Parathyroid adenoma (tissue), 2 donors: Measurements from ENCODE around the gene HORMAD2.

Experiments
- H2AFZ ChIP-seq: fragments of 300-600 bp; sonication (generic); one replicate; pipeline ENCODE4 v1.7.0; 2017; ENCODE audit warnings: antibody characterized with exemption, mild to moderate bottlenecking
- H3K27ac ChIP-seq: fragments of 300-600 bp; sonication (generic); one replicate; pipeline ENCODE4 v1.7.0; 2017
- H3K27me3 ChIP-seq: fragments of 300-600 bp; sonication (generic); one replicate; pipeline ENCODE4 v1.7.0; 2017; ENCODE audit warnings: low read length; ENCODE audit not compliant: control insufficient read depth, insufficient read depth
- H3K36me3 ChIP-seq: fragments of 300-600 bp; sonication (generic); one replicate; pipeline ENCODE4 v1.7.0; 2017; ENCODE audit warnings: low read length; ENCODE audit not compliant: control insufficient read depth, insufficient read depth
- H3K4me1 ChIP-seq: fragments of 300-600 bp; sonication (generic); one replicate; pipeline ENCODE4 v1.7.0; 2017; ENCODE audit warnings: control low read depth
- H3K4me2 ChIP-seq: fragments of 300-600 bp; sonication (generic); one replicate; pipeline ENCODE4 v1.7.0; 2017; ENCODE audit warnings: low read length
- H3K4me3 ChIP-seq: fragments of 300-600 bp; sonication (generic); one replicate; pipeline ENCODE4 v1.7.0; 2017; ENCODE audit warnings: low read depth, low read length
- H3K79me2 ChIP-seq: fragments of 300-600 bp; sonication (generic); one replicate; pipeline ENCODE4 v1.7.0; 2017; ENCODE audit warnings: control low read depth
- H3K9ac ChIP-seq: fragments of 300-600 bp; sonication (generic); one replicate; pipeline ENCODE4 v1.7.0; 2017; ENCODE audit warnings: mild to moderate bottlenecking
- H3K9me3 ChIP-seq: fragments of 300-600 bp; sonication (generic); one replicate; pipeline ENCODE4 v1.7.0; 2017; ENCODE audit warnings: low read length; ENCODE audit not compliant: control insufficient read depth
- TF ChIP-seq, protein P1 (sequence below): fragments of 300-600 bp; sonication (generic); IDR thresholded peaks from one replicate; pipeline ENCODE4 v1.7.0; 2017; ENCODE audit warnings: antibody characterized with exemption, mild to moderate bottlenecking
- donor health status: primary hyperparathyroidism.

HORMAD2 gene

DNA sequence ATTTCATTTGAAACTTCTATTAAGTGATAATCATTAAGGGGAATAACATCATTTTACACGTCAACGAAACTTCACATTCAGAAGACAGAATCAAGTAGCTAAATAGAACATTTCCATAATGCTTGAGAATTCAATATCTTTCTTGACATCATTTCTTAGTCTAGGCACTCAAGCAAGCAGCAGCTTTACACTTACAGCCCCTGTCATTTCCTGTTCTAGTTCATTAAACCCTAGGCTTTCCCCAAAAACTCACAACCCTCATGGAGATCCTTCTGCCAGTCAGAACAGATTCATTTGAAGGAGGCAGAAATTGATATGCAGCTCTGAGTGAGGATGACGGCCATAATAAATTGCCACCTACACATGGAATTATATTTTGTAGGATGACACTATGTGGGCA, 5.3 kb upstream of the HORMAD2 start:
- Histone ChIP-seq H3K9ac (no peak overlapping the region), H3K4me3 (no peak overlapping the region), H3K9me3 (no peaks in the 10 kb centered on the region), H3K4me1 (no peaks in the 10 kb centered on the region), H3K4me2 (no peak overlapping the region), H3K79me2 (no peaks in the 10 kb centered on the region), H3K27ac (no peak overlapping the region), H2AFZ (no peak overlapping the region), H3K27me3 (no peaks in the 10 kb centered on the region), H3K36me3 (no peaks in the 10 kb centered on the region)
- TF ChIP-seq, protein P1, sequence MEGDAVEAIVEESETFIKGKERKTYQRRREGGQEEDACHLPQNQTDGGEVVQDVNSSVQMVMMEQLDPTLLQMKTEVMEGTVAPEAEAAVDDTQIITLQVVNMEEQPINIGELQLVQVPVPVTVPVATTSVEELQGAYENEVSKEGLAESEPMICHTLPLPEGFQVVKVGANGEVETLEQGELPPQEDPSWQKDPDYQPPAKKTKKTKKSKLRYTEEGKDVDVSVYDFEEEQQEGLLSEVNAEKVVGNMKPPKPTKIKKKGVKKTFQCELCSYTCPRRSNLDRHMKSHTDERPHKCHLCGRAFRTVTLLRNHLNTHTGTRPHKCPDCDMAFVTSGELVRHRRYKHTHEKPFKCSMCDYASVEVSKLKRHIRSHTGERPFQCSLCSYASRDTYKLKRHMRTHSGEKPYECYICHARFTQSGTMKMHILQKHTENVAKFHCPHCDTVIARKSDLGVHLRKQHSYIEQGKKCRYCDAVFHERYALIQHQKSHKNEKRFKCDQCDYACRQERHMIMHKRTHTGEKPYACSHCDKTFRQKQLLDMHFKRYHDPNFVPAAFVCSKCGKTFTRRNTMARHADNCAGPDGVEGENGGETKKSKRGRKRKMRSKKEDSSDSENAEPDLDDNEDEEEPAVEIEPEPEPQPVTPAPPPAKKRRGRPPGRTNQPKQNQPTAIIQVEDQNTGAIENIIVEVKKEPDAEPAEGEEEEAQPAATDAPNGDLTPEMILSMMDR, result no peak

DNA sequence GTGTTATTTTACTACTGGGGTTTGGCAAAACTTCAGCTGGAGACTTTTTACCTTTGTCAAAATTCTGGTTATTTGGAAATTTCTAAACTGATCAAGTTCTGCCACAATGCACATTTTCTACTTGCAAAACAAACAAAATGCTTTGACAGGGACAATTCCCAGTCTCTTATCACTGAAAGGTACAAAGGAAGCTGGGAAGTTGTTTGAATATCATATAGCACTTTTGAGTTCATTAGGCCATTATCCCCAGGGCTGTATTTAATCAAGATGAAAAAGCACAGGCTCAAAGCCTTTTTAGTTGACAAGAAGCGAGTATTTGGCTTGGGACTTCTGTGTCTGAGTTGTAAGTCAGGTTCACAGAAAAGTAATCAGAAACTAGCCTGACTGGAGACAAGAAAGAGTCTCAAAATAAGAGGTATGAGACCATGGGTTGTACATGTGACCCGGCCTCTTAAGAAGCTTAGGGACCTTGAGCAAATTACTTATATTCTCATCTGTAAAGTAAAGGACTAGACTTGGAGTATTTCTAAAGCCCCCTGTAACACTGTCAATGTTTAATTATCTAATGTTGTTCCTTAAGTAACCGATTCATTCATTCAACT, 2.9 kb upstream of the HORMAD2 start:
- H2AFZ ChIP-seq, result peak overlapping the region; percentile 58

DNA sequence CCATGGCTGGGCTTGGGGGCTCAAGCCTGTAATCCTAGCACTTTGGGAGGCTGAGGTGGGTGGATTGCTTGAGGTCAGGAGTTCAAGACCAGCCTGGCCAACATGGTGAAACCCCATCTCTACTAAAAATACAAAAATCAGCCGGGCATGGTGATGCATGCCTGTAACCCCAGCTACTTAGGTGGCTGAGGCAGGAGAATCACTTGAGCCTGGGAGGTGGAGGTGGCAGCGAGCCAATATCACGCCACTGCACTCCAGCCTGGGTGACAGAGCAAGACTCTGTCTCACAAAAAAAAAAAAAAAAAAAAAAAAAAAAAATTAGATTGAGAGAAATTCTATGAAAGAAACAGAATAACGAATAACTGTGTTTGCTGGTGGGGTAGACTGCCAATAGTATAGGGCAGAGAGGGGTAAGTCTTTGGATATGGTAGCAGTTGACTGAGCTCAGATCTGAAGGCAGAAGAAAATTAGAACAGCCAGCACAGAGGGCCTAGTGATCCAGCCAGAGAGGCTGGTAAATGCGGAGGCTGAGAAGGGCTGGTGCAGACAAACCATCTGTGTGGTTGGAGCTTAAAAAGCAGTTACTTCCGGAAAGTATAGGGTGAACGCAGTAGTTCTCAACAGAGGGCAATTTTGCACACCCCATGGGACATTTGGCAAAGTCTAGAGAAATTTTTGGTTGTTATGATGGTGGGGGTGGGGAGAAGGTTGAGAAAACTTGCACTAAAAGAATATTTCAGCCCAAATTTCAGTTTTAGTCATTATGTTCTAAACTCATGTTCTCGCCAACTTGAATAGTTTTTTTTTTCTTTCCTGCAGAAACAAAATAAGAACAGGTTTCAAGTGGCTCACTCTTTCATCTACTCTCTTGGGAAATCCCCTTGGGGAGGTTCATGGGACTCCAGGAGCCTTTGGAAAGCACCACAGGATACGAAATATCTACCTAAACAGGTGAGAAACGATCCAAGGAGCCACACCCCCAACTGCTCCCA, 1.6 kb upstream of the HORMAD2 start:
- Histone ChIP-seq H3K36me3 (no peaks in the 10 kb centered on the region), H3K79me2 (no peaks in the 10 kb centered on the region), H3K27ac (no peak overlapping the region), H2AFZ (no peak overlapping the region), H3K4me3 (no peak overlapping the region), H3K9ac (no peak overlapping the region), H3K9me3 (no peaks in the 10 kb centered on the region), H3K4me1 (no peaks in the 10 kb centered on the region), H3K4me2 (no peak overlapping the region), H3K27me3 (no peaks in the 10 kb centered on the region)
- TF ChIP-seq, protein P1, result no peak

More for the DNA sequence above, 2.9 kb upstream of the HORMAD2 start:
- no peaks in the 10 kb centered on the region for H3K79me2 ChIP-seq
- no peaks in the 10 kb centered on the region for H3K36me3 ChIP-seq
- H3K4me2 ChIP-seq, result peak overlapping the region; percentile 2
- no peak overlapping the region for H3K9ac ChIP-seq
- H3K4me3 ChIP-seq, result no peak overlapping the region
- no peaks in the 10 kb centered on the region for H3K4me1 ChIP-seq
- no peak overlapping the region for H3K27ac ChIP-seq
- H3K27me3 ChIP-seq, result no peaks in the 10 kb centered on the region
- no peaks in the 10 kb centered on the region for H3K9me3 ChIP-seq
- TF ChIP-seq, protein P1, result no peak

DNA sequence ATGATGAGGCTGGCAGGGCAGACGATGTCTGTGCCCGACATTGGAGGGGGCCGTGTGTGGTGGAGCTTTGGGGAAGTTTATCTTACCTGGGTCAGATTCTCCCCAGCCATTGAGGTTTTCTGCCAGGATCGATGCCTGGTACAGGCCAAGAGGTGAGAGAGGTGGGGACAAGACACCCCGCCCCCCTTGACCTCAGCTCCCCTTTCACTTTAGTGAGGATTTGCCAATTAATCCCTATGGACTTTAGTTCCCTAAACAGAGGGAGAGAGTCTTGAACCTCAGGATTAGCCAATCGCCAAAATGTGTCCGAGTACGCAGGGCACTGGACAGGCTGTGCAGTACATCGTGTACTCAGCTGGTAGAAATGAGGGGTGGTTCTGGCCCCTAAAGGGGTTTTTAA, 541 bp downstream of the HORMAD2 start:
- Histone ChIP-seq H2AFZ (no peak overlapping the region), H3K27me3 (no peaks in the 10 kb centered on the region), H3K9ac (no peak overlapping the region), H3K27ac (no peak overlapping the region), H3K36me3 (no peaks in the 10 kb centered on the region), H3K9me3 (no peaks in the 10 kb centered on the region), H3K4me1 (no peaks in the 10 kb centered on the region), H3K4me3 (no peak overlapping the region), H3K79me2 (no peaks in the 10 kb centered on the region), H3K4me2 (no peak overlapping the region)
- TF ChIP-seq, protein P1, result no peak
